Measurements from ENCODE around the gene MAN2A1.
A peak's percentile ranks its signal among the peaks of the same experiment; 100 is the strongest.

Gene MAN2A1

DNA sequence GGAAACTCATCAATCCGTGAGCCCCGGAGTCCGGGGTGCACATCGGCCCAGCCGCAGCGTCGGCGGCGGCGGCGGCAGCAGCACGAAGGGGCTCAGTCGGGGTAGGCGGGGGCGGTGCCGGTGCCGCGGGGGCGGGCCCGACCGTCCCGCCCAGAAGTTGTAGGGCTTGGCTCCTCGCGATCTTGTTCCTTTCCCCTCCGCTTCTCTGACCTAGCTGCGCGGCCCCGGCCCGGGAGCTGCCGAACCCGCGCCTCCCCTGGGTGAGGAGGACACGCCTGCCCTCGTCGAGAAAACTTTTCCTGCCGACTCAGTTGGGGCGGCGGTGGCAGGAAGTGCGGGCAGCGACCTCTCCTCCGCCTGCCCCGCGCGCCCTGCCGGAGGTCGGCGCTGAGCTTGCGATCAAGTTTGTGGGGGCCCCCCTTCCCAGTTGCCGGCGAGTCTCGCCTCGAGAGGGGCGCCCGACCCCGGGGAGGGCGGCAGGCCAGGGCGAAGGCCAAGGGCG lies at the start of gene MAN2A1:
Gene MAN2A1, plus strand, starts transcription at position 188 of the 502 bp plus-strand sequence. CDS start 491 bp downstream, outside the sequence.
- DNase-seq, result no peak

DNA sequence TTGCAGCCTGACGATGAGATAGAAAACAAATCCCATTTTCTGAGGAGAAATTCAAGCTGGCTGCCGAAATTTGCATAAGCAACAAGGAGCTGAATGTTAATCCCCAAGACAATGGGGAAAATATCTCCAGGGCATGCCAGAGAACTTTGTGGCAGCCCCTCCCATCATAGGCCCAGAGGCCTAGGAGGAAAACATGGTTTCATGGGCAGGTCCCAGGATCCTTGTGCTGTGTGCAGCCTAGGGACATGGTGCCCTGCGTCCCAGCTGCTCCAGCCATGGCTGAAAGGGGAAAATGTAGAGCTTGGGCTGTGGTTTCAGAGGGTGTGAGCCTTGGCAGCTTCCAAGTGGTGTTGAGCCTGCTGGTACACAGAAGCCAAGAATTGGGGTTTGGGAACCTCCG lies 48.8 kb upstream of the MAN2A1 start:
- no peak for DNase-seq

DNA sequence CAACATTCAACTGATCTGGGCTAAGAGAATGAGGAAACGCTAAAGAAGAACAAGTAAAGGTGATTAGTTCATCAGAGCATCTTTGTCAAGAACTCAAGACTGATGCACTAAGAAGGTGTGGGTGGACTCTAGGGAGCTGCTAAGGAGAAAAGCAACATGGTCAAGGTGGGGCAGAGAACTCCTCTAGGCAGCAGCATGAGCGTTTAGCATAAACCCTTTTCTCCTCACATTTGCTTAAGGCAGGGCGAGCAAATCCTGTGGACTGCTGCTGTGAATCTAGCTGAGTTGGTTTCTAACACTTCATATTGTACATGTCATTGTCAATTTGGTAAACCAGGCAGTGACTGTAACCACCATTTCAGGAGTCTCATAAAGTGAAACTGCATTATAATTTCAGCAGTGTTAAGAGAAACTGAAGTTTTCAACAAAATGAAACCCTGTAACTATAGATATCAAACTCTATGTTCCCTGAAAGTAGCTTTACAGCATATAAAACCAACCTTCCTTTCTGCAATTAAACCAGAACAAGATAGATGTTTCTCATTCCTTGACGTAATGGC lies 45.9 kb upstream of the MAN2A1 start:
- DNase-seq, result no peak

DNA sequence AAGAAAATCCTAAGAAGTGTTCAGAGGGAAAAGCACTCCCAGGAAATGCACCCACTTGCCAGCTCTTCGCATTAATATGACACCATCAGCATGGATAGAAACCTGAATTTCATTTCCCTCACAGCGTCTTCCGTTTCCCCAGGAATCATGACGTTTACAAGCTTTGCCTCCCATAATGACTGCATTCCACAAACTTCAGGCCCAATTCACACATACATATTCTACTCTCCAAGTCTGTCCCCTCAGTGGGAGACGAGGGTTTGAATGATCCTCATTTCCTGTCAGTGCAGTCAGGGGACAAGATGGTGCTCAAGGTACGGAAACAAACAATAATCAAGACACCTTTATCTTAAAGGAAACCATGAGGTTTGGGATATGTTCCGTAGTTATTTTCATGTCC lies 44.9 kb upstream of the MAN2A1 start:
- no peak for DNase-seq

DNA sequence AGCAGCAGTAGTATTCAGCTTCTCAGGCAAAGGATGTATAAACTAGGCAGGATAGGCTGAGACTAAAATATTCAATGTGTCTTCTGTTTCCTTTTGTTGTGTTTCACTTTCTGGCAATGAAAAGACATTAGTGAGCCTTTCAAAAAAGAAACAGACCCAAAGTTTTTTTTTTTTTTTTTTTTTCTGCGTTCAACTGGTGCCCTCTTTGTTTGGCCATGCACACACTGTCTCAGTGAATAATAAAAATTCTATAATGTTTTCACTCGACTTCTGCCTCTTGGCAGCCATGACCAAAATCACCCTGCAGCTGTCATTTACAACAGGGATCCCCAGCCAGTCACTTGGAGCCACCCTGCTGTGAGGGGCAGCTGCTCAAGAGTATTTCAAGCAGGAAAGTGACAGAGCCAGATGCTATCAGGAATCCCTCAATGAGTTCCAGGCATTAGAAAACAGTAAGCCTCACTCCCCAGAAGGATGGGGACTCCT lies 44.0 kb upstream of the MAN2A1 start:
- peak; percentile 36 for DNase-seq

DNA sequence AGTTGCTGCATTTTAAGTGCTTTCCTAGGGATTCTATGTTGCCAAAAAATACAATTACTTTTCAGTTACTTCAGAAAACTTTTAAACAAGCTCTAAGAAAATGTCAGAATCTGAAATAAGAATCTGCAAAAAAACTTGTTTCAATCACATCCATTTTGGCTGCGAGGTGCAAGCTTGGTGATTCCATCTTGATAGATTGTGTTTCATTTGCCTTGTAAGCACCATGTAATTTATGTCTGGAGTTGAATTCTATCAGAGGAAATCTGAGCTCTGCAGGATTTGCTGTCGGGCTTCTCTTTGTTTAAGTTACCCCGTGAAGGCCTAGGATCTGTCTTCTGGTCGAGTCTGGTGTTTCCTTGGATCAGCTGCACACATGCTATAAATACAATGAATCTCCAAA lies 40.4 kb upstream of the MAN2A1 start:
- DNase-seq, result no peak

DNA sequence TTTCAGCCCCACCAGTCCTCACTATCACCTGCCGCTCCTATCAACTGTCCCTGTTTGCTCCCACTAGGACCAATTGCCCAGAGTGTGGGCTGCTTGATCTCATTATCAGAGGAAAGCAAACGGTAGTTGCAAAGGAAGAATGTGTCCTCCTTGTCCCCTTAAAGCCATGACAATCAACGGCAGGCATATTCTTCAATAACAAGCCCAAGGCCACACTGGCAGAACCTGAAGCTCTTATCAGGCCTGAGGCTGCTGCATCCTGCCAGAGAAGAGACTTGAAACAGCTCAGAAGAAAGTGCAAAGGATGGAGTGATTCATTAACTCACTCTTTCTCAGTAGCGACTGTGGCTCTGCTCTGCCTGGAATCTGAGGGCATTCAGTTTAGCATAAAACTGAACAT lies 39.2 kb upstream of the MAN2A1 start:
- DNase-seq, result no peak

DNA sequence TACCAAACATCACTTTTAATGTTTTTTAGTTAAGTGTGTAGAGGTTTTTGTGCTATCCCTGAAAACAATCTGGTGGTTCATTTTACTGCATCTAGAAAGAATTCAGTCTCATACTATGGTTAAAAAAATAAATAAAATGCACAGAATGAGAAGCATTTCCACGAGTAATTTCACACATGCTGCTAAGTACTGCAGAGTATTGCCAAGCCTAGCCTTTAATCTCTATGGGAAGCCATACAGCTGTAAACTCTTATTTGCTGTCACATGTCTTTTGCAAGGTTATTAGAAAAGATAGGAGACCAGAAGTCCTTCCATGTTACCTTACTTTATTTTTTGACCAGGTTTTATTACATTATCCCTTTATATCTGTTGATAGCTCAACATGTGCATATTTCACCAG lies 37.6 kb upstream of the MAN2A1 start:
- DNase-seq, result no peak

DNA sequence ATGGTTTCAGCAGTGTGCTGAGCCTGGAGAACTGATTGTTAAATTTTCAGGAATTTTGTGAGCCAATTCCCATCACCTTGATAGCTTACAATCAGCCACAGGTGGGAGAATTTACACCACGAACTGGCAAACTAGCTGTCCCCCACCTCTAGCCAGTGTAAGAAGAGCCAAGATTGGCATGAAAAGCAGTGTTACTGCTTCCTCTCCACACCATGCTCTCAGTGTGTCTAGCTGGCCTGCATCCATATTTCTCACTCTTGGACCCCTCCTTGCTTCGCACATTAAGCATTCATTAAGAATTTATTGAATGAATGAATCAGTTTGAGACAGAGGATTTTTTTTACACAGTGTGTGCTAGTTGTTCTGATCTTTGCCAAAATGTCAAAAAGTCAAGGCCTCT lies 36.7 kb upstream of the MAN2A1 start:
- DNase-seq, result no peak

DNA sequence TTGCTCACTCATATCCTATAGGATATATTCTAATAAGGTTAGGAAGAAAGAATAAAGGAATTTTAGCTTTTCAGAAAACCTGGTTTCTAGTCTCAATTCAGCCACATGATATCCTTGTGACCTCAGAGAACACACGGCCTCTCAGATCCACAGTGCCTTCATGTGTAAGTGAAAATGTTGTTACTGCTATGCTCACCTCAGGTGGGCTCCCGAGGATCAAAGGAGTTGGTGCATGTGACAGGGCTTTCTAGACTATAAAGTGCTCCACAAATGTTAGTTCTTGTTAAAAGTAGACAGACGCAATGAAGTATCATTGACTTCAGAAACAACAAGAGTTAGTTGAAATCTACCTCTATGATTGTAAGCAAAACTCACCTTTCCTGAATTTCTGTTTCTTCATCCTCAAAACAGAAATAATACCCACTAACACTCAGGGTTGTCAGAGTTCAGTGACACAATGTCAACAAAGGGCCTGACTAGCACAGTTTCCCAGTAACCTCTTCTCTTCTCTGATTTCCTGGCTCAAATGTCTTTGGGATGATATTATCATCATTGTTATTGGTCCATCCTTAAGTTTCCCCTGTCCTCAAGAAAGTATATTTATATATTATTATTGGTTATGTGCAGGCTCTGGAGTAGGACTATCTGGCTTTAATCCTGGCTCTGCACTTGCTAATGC lies 36.0 kb upstream of the MAN2A1 start:
- no peak for DNase-seq

DNA sequence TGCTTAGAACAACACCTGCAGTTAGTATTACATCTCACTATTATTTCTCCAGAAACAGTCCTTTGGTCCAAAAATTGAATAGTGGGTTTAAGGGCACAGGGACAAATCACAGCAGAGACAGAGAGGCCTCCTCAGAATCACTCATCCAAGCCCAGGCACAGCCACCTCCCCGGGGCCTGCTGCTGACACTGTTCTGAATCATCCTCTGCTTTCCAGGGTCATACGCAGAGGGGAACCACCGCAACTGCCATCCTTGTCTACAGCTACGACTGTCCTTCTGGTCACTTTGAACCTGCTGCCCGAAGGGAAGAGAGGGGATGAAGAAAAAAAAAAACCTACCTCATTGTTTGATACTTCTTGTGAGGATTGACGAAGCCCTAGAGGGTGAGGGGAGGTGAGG lies 35.3 kb upstream of the MAN2A1 start:
- DNase-seq, result no peak

DNA sequence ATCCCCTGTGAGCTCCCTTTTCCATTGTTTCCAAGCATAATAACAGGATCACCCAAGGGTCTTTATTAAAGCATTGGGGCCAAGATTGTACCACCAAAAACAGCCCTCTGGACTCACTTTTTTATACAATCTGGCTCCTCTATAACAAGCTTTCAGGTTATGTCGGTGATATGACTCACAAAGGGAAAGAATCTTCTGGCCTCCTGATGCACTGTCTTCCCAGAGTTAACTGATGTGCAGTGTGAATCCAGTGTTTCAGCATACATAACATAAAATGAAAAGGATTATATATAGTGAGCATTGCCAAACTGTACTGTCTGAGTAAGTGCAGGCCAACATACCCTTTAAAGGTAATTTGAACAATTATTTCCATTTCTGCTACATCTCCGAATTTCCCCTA lies 33.9 kb upstream of the MAN2A1 start:
- no peak for DNase-seq

DNA sequence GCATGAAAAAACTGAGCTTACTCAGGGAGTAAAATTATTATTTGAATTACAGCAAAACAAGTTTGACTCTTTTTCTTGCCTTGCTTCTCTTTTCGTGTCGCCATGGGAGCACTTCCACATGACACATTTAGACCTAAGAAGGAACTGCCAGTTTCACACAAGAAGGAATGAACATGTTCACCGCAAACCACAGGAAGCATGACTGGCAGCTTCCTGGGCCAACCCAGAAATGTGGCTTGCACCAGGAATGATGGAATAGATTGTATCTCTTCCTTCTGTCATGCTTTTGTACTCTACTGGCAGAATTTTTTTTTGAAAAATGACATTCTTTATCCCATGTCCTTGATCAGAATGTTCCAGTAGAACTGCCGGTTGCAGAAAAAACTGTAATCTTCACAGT lies 32.9 kb upstream of the MAN2A1 start:
- no peak for DNase-seq

DNA sequence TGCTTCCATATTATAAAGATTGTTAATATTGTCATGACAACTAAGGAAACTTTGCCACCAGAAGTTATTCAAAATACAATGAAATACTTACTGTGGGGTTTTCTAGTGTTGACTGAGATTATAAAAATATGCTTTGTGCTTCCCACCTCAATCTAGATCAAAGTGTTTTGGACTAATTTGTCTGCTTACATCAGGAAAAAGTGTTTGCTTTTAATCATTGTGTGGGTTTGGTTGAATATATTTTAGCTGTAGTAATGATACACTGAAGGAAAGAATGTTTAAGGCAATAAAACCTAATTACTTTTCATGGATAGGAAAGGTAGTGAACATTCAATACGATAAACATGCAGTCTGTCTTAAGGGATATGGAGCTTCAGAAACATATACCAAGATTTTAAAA lies 29.8 kb upstream of the MAN2A1 start:
- no peak for DNase-seq

DNA sequence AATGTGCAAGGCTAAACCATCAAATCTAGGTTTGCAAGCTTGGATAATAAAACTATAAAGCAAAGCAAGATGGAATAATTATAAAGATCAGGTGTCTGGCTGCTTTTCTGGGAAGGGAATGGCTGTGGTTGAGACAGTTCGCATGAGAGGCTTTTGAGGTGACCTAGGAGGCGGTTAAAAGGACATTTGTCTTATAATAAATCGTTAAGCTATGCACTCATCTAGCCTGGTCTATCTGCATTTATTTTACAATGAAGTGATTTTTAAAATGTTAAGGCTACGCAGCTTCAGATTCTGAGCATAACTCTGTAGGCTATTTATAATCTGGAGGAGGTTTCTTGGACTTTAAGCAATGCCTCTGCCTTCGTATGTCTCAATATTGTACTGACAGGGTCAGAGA lies 29.4 kb upstream of the MAN2A1 start:
- DNase-seq, result no peak

DNA sequence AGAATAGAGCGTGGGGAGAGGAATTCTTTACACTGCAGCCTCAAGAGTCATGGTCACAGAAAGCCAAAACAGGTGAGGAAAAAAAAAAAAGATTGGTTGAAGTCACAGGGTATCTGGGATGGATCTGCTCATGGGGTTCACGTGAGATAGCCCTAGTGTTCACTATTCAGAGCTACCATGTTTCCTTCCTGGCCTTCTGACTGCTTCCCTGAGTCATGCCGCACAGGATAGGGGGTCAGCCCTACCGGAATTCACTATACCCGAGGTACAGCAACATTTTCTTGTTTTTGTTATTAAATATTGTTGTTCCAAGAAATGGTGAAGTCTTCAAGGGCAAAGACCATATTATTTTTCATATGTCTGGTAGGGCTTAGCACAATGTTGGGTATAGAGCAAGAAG lies 21.5 kb upstream of the MAN2A1 start:
- DNase-seq, result no peak

DNA sequence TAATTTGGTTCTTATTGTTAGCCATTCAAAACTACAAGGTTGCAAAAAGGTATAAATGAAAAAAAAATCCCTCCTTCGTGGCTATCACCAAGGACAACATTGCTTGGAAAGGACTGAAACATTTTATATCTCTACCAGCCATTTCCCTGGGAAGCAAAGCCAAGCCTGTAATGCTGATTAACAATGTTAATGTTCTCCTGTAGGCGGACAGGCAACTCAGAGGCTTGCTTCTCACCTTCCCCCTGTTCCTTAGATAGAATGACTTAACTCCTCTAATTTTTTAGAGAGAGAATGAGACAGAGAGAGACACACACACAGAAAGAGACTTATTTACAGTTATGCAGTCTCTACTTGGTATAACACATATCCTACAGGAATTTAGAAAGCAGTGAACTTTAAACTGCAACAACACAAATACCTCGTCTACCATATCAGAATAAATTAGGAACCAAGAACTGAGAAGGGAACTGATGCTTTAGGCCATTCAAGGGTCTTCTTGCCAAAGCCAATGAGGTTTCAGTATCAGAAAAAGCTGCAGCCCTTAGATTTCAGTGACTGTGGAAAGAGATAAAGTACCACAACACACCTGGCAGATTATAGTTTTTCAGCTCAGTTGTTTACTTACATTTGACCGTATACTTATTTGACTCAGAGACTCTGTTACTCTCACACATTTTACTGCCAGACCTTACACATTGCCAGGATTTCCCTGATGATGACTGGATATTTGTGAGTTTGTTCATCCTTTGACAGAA lies 20.9 kb upstream of the MAN2A1 start:
- no peak for DNase-seq

DNA sequence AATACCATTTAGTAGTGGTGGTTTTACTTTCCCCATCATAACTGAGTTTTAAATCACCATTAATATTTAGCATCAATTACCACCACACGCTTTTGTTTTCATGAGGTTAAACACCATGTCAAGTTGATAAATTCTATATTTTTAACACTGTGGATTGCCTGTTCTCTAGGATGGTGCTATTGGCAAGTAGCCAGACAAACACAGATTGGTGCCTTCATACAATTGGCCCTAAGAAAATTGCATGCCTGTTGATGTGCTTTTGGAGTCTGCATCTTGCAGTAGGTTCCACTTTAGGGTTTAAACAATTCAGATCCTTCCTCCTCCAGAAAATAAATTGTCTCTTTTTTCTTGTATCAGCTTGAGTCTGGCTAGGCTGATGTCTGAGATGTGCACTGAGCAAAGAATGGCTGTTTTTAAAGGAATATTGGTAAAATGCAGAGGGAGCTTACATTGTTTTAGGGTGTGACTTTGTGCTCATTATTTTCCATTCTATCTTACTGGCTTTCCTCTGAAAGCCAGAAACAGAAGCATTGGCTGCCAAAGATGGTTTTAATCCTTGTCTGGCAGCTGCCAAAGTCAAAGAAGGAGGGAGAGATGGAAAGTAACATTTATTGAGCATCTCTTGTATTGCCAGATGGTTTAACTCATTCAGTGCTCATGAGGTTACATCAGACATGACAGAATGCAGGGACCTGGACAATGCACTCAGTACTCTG lies 19.6 kb upstream of the MAN2A1 start:
- no peak for DNase-seq

DNA sequence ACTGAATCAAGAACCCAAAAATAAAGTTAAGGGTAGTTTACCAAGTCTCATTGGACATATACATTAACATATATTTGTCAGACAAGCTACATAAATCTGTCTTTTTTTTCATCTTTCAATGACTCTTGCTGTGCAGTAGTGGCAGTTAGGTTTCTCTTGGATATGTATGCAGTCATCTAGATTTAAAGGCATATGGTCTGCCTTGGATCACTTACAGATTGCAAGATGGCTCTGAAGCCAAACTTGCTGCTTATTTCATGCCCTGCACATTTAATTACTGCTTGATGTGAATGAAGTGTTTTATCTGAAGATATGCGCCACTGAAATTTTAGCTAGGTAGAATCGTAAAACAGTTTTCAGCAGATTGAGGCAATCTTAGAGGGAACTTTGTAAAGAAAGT lies 18.6 kb upstream of the MAN2A1 start:
- no peak for DNase-seq

DNA sequence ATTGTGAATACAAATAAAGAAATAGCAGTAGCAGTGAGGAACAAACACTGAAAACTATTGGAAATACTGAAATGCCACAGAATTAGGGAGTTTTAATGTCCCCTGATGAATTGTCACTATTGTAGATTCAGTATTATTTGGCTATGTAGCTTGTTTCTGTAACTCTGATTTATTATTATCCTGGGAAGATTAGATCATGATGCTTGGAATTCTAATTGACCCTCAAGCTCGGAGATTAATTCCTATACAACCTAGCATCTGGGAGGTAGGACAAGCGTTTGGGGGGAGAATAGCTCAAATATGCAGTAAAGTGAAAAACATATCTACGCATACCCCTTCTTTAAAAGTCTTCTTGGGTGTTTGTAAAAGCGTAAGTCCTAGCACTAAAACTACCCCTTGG lies 15.1 kb upstream of the MAN2A1 start:
- DNase-seq, result no peak

DNA sequence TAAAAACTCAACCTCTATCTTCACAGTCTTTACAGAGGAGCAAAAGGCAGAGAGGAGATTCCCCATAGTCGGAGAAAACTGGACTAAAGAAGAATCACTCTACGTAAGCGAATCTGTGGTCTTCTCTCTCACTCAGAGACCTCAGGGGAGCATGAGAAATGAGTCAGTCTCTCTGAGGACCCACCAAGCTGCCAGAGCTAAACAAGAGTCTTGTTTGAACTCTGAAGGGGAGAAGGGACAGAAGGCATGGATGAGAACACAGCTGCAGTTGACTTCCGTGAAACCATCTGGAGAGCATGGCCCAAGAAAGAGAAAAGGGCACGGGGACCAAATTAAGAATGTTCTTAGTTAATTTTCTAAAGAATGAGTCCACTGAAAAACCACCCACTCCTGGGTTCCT lies 12.8 kb upstream of the MAN2A1 start:
- DNase-seq, result no peak

DNA sequence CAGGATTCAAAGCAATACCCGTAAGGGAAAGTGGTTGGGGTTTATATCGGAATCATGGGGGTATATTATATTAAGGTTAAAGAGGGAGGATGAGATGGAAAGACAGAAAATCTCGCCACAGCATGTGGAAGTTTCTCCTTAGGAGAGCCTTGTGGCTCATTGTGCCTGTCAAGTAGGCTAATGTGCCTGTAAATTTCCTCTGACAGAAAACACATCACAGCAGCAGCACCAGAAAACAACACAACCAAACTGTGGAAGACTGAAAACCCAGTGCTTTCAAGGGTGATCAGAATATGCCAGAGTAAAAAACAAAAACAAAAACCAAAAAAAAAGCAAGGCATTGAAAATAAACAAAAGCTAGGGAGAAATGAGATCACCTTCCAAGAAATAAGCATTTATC lies 11.3 kb upstream of the MAN2A1 start:
- no peak for DNase-seq

DNA sequence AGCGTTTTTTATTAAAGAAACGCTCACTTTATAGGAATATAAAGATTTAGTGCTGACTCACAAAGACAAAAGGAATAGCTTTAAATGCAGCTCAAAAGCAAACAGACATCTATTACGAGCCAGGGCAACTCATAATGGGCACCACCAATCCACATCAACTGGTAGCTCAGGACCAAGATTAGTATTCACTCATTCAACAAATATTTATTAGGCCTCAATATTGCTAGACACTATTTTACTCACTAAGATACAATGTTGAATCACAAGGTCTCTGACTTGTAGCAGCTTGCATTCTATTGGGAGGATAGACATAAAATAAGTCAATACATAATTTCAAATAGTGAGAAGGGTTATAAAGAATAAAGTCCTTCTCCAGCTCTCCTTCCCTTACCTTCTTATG lies 8.0 kb upstream of the MAN2A1 start:
- no peak for DNase-seq

DNA sequence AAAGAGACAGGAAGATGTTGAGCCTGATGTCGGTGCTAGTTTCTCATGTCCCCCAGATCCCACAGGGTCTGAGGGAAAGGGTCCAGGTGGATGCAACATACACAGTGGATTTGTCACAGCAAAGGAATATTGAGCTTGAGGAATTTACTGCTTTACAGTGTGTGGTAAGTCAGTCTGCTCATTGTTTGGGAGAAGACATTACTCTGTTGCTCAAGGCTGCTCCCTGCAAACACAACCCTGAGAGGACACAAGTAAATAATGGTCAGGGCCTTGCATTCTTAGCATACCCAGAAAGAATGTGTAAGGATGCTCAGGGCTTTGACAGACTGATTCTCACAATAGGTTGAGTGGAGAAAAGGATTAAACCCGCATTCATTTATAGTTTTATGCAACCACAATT lies 7.3 kb upstream of the MAN2A1 start:
- no peak for DNase-seq
